ENCODE measurements around the gene TTC32.
A peak's percentile ranks its signal among the peaks of the same experiment; 100 is the strongest.

TTC32 gene

DNA sequence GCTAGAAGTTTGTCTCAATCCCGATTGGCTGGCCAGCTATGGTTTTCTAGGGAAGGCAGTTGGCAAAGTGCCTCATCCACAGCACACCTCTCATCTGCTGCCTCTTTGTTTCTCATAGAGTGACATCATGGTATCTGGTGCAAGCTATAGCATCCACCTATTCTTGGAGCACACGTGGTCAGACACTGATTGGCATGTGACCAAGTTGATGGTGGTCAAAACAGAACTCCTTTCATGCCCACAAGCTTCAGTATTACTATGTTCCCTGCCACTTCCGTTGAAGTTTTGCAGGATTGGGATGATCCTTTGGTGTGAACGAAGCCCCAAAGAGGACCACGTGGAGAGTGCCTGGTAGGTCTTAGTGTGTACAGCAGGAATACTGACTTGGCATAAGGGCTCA is 28.8 kb downstream of the TTC32 start:
- no peak for DNase-seq

DNA sequence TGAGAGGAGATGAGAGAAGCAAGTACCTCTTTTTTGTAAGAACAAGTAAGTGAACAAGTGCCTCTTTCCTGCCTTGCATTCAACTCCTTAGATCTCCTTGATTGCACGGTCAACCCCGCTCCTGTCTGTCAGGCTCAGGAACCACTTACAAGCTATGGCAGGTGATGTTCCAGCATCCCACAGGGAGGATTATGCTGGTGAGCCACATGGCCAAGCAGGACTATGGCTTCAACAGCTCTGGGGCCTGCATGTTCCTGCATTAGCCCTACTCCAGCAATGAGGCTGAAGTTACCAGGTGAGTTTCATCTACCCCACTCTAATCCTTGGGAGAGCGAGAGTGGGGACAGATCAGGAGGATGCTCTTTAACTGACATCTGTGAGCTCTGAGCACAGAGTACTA is 29.5 kb downstream of the TTC32 start:
- DNase-seq = no peak

DNA sequence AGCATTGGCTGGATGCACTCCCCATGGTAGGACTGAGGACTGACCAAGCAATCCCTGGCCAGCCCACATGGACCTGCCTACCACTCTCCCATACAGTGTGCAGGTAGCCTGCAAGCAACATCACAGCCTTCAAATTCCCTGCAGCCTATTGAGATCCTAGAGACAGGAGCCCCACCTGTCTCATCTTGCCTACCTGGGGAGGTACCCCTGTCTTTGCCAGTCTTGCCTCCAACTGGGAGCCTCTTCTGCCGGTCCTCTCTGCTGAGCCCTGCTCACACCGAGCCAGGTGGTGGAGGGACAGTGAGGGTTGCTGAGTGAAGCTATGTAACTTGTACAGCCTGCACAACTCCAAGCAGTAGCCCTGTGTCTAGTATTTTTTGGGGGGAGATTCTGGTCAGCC is 29.9 kb downstream of the TTC32 start:
- DNase-seq = no peak

DNA sequence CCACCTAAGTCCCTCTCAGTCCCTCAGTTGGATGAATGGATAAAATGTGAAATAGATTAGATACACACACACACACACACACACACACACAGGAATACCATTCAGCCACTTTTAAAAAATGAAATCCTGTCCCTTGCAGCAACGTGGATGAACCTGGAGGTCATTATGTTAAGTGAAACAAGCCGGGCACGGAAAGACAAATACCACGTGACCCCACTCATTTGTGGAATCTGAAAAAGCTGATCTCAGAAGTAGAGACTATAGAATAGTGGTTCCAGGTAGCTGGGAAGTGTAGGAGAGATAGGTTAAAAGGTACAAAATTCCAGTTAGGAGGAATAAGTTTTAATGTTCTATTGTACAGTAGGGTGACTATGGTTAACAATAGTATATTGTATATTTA is 31.0 kb downstream of the TTC32 start:
- DNase-seq = no peak

DNA sequence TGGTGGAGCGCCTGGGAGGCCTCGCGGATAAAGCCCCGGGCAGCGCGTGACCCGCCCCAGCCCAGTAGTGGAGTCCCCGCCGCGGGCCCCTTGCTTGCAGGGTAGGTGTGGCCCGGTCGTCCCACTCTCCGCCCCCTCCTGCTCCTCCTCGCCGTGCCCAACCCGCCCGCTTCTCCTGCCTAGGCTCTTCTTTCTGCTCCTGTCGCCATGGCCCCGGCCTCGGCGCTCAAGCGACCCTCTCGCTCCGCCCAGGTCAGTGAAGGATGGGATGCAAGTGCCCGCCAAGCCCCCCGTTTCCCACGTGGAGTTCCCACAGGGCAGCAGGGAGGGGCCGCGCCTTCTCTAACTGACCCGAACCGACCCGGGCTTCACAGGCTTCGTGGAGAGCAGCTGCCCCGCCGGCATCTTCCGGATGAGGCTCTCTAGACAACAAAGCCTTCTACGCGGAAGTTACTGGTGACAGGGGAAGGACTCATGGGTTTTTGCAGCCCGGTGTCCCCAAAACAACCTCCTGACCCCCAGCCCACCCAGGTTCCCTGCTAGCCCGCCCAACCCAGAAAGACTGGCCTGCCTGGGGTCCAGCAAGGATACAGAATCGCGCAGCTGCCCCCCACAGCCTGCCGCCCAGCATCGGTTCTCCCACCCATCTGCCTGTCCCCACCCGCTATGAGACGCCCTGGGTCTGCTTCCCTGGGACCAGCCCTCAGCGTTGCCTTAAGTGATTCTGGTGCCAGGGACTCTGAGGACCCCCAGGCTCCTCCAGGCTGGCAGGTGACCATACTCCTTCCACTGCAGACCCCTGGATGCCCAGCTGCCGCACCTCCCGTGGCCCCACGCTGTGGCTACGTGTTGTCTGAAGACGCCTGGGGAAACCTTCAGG is 32.8 kb downstream of the TTC32 start:
- DNase-seq = peak; percentile 19

DNA sequence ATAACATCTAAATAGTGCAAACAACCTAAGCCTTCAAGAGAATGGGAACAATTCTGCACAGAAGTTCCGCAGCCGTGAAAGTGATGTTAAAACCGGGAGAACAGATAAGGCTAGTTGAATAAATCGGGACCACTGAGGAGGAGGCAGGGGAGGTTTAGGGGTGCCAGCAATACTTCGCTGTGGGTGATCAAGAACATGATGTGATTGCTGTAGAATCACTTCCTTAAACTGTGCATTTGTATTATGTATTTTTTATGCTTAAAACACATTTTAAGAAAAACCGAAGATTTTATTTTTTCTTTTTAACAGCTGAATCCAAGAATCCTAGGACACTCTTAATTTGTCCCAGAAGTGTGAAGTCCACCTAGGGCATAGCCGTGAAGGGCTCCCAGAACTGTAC is 33.6 kb downstream of the TTC32 start:
- DNase-seq = no peak

DNA sequence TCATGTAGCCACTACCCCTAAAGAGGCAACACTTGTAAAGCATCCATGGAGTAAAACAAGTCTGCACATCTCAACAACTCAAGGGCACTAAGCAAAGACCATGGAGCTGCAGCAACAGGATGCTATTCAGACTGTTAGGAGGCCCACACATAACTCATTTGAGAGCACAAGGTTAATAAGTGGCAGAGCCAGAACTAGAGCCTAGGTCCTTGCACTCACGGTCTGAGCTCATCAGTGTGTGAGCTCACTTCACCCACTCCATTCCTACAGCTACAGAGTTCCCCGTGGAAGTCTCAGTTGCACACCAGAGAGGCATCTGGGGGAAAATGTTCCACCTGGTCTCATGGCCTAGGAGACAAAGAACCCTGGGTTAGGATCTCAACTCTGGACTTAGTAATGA is 35.0 kb downstream of the TTC32 start:
- DNase-seq = no peak

DNA sequence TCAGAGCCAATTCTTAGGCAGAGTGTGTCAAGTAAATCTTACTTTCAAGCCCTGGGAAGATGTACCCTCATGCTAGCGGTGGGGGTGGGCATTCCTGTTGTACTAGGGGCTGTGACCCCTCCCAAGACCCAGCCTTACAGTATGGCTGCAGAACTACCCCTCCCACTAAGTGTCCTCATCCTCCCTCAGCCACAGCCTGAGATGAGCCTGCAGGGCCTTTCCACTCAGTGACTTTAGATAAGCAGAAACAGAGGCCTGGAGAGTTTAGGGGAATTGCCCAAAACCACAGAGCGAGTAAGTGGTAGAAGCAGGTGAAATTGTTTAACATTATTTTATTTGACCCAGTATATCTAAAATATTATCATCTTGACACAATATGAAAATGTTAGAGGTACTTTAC is 36.6 kb downstream of the TTC32 start:
- DNase-seq = no peak

- no peak for DNase-seq
These were observed 37.4 kb downstream of the TTC32 start for GRCh38 chr2:19864381-19864780.

GRCh38 chr2:19863303-19864041 is 38.3 kb downstream of the TTC32 start:
- DNase-seq = peak; percentile 48

- DNase-seq = peak; percentile 18
These were observed 40.0 kb downstream of the TTC32 start for GRCh38 chr2:19861813-19862212.

- DNase-seq = no peak
These were observed 41.8 kb downstream of the TTC32 start for GRCh38 chr2:19860022-19860421.

GRCh38 chr2:19859565-19859964 is 42.2 kb downstream of the TTC32 start:
- DNase-seq = no peak

- DNase-seq = no peak
These were observed 44.0 kb downstream of the TTC32 start for GRCh38 chr2:19857806-19858205.

DNA sequence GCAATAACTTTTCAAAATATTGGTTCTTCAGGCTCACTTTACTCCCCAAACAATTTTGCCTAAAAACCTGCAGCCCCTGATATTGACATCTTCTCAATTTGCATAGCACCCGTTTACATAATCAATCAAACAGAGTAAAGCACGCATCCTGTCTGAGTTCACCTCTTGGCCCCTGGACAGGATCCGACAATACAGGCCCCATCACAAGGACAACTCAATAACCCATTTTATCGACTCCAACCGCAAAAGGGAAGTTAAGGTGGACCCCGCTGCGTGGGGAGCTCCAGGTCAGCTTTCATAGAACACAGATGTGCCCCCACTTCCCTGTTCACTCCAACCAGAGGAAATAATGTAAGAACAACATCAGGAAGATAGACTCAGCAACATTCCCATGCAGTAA is 44.7 kb downstream of the TTC32 start:
- DNase-seq = no peak

GRCh38 chr2:19855542-19856431 is 46.0 kb downstream of the TTC32 start:
- DNase-seq = no peak

- no peak for DNase-seq
These were observed 46.9 kb downstream of the TTC32 start for GRCh38 chr2:19854596-19855541.

DNA sequence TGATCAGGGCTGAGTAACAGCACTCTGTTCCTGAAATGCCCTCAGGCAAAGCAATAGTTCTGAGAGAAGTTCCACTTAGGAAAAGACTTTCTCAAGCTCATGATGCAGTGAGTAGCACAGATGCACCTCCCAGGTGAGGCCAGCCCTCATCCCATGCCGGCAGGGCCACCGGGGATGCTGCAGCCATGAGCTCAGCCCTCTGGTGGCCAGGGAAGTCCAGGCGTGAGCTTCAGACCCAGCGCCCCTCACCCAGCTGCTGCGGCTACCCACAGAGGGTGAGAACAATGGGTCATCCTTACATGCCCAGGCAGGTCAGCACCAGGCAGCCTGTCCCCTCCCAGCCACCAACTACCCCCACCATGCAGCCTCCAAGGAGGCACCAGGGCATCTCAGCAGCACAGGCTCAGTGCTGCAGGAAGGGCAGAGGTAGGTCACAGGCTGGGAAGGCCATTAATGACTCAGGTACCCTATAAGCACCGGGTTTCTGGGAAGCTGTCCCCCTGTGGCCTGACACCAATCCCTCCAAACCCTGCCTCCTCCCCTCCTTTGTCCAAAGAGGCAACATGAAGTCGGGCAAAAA is 50.6 kb downstream of the TTC32 start:
- DNase-seq = no peak

DNA sequence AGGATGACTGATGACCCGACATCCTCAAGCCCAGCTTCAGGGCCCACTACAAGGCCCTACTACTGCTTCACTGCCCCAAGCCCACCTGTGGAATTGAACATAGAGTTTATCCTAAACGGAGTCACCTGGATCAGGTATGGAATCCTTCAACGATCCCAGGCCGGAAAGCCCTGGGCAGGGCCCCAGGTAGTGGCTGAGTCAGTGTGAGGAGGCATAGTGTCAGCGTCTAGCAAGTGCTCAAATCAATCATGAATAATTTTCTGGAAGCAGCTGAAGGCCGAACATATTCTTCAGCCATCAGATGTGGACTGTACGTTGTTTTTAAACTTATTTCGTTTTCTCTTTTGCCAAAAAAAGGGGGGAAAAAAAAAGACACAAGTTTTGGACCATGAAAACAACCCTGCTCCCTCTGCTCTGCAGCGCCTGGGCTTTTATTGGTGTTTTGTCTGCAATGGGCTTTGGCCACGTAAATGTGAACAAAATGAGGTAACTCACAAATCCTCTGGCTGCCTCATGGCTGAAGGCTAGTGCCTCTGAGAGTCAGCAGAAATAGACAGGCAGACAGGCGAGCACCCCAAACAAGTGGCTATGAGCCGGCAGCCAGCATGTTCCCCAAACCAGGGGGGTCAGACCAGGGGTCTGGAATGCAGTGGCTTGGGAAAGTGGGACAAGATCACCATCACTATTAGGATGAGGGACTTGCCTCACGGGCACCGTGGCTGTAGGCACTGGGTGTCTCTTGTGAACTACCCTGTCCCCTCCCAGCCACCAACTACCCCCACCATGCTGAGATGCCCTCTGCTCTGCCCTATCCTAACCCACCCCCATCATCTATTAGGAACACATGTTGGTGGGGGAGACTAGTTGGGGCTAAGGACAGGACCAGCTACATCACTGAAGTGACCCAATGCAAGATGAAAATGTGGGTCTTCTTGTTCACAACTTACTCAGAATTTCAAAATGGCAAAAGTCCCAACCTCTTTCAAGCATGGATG is 51.4 kb downstream of the TTC32 start:
- DNase-seq = no peak

DNA sequence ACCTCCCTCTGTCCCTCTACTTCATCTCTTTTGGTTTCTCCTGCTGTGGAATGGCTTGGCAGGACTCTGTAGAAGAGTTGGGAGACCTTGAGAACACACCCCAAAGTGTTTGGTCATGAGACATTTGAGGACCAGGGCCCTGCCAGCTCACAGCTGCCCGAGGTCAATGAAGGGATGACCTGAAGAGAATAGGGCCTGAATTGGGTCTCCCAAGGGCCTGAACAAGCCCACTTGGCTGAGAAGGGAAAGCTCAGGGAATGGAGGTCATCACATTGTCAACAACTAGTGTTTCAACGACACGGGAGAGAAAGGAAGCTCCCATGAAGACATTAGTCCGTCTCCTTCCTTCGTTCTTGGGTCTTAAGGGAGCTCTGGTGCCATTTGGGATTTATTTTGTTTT is 52.8 kb downstream of the TTC32 start:
- no peak for DNase-seq

Data from fibroblast of skin of right quadriceps (primary cell).